ENCODE measurements around the gene STMP1.
"Not testable (repeated sequence)": the region's sequence is repeated elsewhere in the genome, so short reads cannot be mapped to it uniquely, and the experiment has no call there.

STMP1 gene

GRCh38 chr7:135664046-135664589 is 1.8 kb downstream of the STMP1 start:
- DNase-seq (ENCODE audit: low spot score): no peak

DNA sequence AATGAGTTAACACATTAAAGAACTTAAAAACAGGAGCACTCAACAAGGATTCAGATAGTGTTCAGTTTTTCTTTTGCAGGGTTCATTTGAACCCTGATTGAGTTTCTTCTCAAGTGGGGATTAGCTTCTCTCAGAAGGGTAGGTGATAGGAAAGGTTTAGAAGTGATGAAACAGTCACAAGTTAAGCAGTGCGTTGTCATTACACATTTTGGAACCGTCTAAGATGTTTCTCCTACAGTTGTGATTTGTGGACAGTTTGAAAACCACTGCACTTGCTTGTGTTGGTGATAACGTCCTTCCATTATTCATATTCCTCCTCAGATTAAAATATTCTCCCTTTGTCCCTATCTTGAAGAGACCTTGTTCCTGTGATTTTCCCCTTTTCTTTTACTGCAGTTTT is 2.7 kb downstream of the STMP1 start:
- DNase-seq (ENCODE audit: low spot score): no peak

DNA sequence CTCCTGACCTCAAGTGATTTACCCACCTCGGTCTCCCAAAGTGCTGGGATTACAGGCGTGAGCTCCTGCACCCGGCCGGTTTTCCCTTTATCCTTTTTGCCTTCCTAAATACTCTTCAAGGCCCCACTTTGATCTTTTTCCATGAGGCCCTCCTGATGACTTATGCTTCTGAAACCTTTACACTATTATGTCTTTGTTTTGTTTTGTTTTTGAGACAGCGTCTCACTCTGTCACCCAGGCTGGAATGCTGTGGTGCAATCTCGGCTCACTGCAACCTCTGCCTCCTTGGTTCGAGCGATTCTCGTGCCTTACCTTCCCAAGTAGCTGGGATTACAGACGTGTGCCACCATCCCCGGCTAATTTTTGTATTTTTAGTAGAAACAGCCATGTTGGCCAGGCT is 3.8 kb downstream of the STMP1 start:
- DNase-seq (ENCODE audit: low spot score): no peak

GRCh38 chr7:135666846-135667245 is 4.5 kb downstream of the STMP1 start:
- DNase-seq (ENCODE audit: low spot score): no peak

DNA sequence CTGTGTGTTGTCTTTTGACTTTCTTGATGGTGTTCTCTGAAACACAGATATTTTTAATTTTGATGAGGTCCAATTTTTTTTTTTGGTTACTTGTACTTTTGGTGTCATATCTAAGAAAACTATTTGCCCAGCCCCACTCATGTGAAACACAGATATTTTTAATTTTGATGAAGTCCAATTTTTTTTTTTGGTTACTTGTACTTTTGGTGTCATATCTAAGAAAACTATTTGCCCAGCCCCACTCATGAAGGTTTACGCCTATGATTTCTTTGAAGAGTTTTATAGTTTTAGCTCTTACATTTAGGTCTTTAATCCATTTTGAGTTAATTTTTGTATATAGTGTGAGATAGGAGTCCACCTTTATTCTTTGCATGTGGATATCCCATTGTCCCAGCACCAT is 5.3 kb downstream of the STMP1 start:
- not testable (repeated sequence) for DNase-seq (ENCODE audit: low spot score)

GRCh38 chr7:135668852-135669395 is 6.6 kb downstream of the STMP1 start:
- not testable (repeated sequence) for DNase-seq (ENCODE audit: low spot score)

GRCh38 chr7:135669774-135670173 is 7.5 kb downstream of the STMP1 start:
- DNase-seq (ENCODE audit: low spot score): no peak

GRCh38 chr7:135670179-135670578 is 7.9 kb downstream of the STMP1 start:
- no peak for DNase-seq (ENCODE audit: low spot score)

DNA sequence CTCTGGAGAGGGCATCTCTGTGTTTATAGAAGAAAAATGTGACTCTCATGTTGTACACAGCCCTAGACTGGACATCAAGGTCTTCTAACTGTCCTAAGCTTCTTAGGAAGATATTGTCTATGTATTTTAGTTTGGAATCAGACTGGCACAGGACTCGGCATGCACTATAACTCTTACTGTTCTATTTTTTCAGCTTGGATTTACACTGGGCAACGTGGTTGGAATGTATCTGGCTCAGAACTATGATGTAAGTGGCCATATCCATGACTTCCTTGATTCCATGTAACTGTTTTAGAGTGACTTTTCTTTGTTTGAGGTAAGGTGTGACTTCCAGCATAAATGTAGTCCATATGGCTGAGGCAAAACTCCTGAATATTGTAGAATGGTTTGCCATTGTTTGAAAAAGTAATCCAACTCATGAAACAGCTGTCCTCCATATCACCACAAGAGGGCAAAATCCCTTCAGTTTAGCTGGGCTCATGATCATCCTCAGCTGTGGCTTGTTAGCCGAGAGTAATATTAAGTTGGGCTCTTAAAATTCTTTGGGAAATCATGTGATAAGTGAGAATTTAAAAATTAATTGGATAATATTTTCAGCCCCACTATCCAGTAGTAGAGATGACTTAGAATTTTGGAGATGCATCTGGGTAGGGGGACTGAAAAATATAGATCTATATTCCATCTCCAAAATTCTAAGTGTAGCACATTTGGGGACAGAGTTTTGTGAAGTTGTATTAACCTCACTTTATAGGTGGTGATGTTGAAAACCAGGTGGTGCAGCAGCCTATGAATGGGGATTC is 10.4 kb downstream of the STMP1 start:
- peak; percentile 42 for DNase-seq (ENCODE audit: low spot score)

- DNase-seq (ENCODE audit: low spot score): no peak
These were observed 11.0 kb downstream of the STMP1 start for GRCh38 chr7:135673360-135673706.

GRCh38 chr7:135678612-135679575 is 16.6 kb downstream of the STMP1 start:
- no peak for DNase-seq (ENCODE audit: low spot score)

DNA sequence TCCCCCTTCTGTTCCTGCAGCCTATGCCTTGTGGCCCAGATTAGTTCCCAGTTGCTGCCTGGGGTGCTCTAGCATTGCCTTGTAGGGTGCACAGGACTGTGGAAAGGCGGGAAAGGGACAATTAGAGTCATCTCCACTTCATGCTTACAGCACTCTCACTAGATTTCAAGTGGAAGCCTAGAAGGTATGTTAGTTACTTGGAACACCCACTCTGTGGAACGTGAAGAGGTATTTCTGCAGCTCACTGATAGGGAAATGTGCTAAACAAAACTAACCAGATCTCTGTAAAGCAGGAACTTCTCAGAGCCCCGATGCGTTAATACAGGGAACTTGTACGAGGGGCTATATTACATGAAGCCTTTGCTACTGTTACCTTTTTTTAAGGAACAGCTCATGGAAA is 19.4 kb downstream of the STMP1 start:
- no peak for DNase-seq (ENCODE audit: low spot score)

DNA sequence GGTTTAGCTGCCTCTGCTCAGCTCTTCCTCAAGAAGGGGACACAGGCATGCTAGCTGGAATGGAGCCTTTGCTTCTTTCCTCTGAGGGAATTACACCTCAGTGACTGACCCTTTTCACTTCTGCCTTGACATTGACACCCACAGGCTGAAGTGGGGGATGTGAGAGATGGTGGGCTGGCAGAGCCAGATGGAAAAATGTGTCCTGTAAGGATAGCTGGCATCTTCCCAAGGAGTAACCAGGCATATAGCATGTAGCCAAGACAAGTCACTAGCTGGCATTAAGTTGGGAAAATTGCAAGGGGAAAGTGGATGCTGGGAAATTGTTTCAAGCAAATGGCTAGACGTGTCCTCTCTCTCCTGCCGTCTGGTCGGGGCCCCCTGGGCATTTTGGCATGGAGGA is 19.9 kb downstream of the STMP1 start:
- no peak for DNase-seq (ENCODE audit: low spot score)

DNA sequence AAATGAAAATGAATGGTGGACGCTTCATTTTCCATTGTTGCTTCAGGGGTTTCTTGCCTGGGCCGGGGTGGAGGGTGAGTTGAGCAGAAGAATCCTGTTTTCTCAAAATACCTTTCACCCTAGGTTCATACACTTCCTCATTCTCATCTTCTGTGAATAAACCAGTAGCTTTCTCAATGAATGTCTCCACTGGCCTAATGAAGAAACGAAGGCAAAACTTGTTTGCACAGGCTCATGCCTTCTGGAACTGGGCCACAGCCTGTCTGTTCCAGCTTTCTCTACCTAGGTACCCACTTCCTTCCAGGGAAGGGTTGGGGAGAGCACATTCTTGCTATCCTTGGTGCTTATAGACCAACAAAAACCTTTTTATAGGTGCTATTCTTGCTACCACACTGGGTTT is 21.3 kb downstream of the STMP1 start:
- no peak for DNase-seq (ENCODE audit: low spot score)

GRCh38 chr7:135684136-135684535 is 21.8 kb downstream of the STMP1 start:
- DNase-seq (ENCODE audit: low spot score): no peak

DNA sequence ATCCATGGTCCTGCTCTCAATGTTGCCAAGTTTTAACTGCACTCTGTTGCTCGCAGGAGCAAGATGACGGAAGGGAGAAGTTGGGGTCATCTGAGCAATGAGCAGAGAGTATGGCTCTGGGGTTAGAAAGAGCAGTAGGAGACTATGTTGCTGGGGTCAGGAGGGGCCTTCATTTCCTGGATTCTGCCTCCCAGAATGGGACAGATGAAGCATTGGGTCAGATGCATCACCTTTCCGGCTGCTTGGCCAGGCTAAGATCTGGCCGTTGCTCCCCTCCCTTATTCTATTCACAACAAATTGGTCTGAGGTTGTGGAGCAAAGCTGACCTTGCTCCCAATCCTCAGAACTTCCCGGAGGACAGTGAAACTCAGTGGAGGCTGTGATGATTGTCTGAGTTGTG is 22.4 kb downstream of the STMP1 start:
- DNase-seq (ENCODE audit: low spot score): no peak

DNA sequence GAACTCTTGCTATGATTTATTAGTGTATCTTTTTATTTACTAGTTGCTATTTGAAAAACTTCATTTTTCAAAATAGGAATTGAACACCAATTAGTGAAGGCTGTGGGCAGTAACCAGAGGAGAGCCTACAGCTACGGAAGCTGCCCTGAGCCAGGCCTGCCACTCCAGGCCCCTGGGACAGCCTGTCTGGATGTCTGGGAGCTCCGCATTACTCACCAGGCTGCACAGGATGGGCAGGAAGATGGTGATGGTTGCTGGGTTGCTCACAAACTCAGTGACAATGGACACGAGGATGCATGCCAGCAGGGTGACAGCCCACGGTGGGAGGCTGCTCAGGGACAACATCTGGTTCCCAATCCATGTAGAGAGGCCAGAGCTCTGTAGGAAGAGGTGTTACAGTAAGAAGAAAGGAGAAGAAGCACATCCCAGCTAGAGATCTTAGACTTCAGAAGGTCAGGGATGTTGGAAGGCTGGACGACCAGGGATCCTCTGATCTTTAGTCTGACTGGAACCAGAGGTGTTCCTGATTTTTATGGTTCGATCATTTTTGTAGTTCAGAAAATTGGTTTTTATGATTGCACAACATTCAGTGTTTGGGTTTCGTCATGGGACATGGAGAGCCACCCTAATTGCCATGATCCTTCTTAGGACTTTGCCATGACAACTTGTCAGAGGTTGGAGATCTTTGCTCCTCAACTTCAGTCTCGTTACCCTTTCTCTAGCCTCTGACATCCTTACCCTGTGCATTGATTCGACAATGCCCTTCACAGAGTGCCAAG is 23.2 kb downstream of the STMP1 start:
- DNase-seq (ENCODE audit: low spot score): no peak

- DNase-seq (ENCODE audit: low spot score): no peak
These were observed 25.2 kb downstream of the STMP1 start for GRCh38 chr7:135687466-135687865.

DNA sequence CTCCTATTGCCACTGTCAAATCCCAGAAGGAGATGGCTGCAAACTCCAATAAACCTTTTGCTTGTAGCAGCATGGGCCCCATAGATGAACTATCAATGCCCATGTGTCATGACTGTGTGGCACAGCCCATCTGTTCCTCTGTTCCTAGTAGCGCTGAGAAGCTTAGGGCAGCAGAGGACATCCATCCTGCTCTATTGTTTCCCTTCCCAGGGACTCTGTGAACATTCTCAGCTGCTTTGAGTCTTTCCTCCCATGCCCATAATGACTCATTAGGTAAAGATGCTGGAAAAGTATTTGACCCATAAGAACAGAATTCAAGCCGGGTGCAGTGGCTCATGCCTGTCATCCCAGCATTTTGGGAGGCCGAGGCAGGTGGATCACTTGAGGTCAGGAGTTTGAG is 28.3 kb downstream of the STMP1 start:
- DNase-seq (ENCODE audit: low spot score): no peak

GRCh38 chr7:135692055-135692454 is 29.7 kb downstream of the STMP1 start:
- DNase-seq (ENCODE audit: low spot score): no peak

DNA sequence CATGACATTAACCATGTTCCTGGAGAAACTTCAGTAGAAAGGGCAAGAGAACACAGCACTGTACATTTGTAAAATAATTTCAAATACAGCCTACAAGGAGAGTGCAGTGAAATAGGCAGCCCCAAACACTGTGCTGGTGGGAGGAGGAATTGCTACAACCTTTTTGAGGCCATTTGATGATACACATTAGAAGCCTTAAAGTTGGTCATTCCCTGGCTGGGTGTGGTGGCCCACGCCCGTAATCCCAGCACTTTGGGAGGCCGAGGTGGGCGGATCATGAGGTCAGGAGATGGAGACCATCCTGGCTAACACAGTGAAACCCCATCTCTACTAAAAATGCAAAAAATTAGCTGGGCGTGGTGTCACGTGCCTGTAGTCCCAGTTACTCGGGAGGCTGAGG is 30.3 kb downstream of the STMP1 start:
- not testable (repeated sequence) for DNase-seq (ENCODE audit: low spot score)

GRCh38 chr7:135693558-135693957 is 31.2 kb downstream of the STMP1 start:
- no peak for DNase-seq (ENCODE audit: low spot score)

Data from HuH-7.5 (cell line).